HPDE6-E6E7 (cell line): Measurements from ENCODE around the gene TMEM229B.

ENCODE experiments used
- DNase-seq: peaks from one replicate; pipeline ENCODE4 v3.0.0; 2011; ENCODE audit warnings: missing footprints; ENCODE audit errors: extremely low spot score

The TMEM229B gene

DNA sequence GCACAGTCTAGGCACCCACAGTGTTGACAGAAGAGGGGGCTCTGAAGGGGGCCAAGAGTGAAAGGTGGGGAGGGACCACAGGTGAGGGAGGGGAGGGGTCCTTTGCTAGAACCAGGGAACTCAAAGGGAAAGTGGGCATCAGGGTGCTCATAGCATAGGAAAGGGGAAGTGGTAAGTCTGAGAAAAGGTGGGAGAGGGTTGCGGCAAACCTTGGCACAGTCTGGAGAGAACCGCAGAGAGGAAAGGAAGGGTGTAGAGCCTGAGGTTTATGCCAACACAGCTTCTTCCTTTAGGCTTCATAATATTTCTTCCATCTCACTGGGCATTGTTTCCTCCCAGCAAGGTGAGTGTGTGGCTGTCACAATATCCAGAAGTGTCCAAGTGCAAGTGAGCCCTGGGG, 65.1 kb downstream of the TMEM229B start:
- no peak for DNase-seq

DNA sequence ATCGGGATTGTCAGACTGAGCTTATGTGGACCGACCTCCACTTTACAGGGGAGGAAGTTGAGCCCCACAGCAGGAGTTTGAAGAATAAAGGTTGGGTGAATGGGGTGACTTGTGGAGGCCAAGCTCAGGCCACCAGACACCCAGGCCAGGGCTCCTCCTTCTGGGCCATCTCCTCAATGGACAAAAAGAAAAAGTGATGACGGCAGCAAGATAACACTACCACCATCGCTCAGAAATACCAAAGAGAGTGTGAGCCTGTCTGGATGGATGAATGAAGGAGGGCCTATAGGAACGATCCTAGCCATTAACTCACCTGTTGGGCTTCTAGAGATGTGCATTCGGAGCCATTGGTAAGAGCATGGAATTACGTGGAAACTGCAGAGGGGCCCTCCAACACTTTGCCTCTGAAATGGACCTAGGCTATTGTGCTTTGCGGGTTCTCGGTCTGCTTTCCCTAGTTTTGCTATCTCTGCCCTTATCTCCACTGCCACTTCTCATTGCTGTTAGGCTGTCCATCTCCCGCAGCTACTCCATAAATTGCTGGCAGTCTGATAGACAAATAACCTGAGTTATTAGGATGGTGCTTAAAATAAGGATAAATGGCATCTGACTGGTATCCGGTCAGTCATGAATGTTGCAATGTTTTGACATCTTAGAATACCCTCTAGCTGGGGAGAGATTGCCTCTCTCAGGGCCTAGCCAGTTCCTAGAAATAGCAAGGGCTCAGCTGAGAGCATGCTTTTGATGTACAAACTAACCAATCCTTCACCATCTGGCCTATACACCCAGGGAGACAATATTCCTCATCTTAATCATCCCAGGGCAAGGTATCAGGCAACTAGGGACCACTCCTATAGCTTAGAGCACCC, 66.9 kb downstream of the TMEM229B start:
- no peak for DNase-seq
